NCI-H1694 treated with DMSO at 0.1 percent for 48 hours (cell line): ENCODE results near the gene RGS21.

Experiments used
- DNase-seq: peaks from one replicate; lab custom pipeline; 2025; lab: John Stamatoyannopoulos, UW

RGS21 gene

GRCh38 chr1:192378878-192379277, 62.1 kb downstream of the RGS21 start:
- DNase-seq = no peak

GRCh38 chr1:192379554-192379953, 62.8 kb downstream of the RGS21 start:
- DNase-seq = no peak

GRCh38 chr1:192382758-192383157, 66.0 kb downstream of the RGS21 start:
- no peak for DNase-seq

- DNase-seq = no peak
Measured at GRCh38 chr1:192386051-192386650, 69.4 kb downstream of the RGS21 start.

GRCh38 chr1:192395211-192395610, 78.4 kb downstream of the RGS21 start:
- no peak for DNase-seq

- no peak for DNase-seq
Measured at GRCh38 chr1:192395895-192396294, 79.1 kb downstream of the RGS21 start.

GRCh38 chr1:192399161-192399560, 82.4 kb downstream of the RGS21 start:
- no peak for DNase-seq

- no peak for DNase-seq
Measured at GRCh38 chr1:192401825-192402224, 85.0 kb downstream of the RGS21 start.

- no peak for DNase-seq
Measured at GRCh38 chr1:192402571-192402970, 85.8 kb downstream of the RGS21 start.

GRCh38 chr1:192407206-192407605, 90.4 kb downstream of the RGS21 start:
- no peak for DNase-seq
